MM.1S (cell line): ENCODE measurements around the gene NAT8L.

Experiments used
- EZH2 ChIP-seq: fragments of 300-600 bp; sonication (generic); optimal IDR thresholded peaks from 2 replicates; pipeline ENCODE3; 2017; ENCODE audit warnings: low read depth, mild to moderate bottlenecking, antibody characterized with exemption, low read length, mixed read lengths
- TF ChIP-seq, protein P1 (sequence below): fragments of 300-600 bp; sonication (generic); IDR thresholded peaks from 2 replicates; pipeline ENCODE4 v1.5.1; 2016; ENCODE audit warnings: antibody characterized with exemption, low read length, mixed read lengths

DNA sequence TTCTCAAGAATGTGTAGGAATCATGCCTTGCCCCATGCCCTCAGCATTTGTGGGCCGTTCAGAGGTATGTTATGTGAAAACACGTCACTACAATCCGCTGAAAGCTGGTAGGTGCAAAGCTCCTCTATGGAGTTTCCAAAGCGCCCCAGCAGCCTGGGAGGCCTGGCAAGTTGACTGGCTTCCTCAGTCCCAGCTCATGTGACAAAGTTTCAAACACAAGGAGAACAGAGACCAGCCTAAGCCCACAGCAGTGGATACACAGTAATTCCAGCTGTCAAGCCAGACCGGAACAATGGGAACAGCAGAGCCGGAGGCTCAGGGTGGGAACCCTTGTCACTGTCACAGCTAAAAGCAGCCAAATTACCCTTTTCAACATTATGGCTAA is 33.5 kb downstream of the NAT8L start:
- TF ChIP-seq, protein P1, sequence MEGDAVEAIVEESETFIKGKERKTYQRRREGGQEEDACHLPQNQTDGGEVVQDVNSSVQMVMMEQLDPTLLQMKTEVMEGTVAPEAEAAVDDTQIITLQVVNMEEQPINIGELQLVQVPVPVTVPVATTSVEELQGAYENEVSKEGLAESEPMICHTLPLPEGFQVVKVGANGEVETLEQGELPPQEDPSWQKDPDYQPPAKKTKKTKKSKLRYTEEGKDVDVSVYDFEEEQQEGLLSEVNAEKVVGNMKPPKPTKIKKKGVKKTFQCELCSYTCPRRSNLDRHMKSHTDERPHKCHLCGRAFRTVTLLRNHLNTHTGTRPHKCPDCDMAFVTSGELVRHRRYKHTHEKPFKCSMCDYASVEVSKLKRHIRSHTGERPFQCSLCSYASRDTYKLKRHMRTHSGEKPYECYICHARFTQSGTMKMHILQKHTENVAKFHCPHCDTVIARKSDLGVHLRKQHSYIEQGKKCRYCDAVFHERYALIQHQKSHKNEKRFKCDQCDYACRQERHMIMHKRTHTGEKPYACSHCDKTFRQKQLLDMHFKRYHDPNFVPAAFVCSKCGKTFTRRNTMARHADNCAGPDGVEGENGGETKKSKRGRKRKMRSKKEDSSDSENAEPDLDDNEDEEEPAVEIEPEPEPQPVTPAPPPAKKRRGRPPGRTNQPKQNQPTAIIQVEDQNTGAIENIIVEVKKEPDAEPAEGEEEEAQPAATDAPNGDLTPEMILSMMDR, result no peak
- TF ChIP-seq EZH2, result no peak
